Left forelimb (tissue), 1 donor: ENCODE results near the gene USP10.

ENCODE experiments used
- DNase-seq: peaks from one replicate; pipeline ENCODE4 v3.0.0-alpha.2; 2018; ENCODE audit warnings: low spot score

USP10 gene

GRCh38 chr16:84700446-84701300, 873 bp downstream of the USP10 start:
- DNase-seq = no peak

GRCh38 chr16:84703681-84704080, 3.9 kb downstream of the USP10 start:
- DNase-seq = no peak

GRCh38 chr16:84704253-84704652, 4.5 kb downstream of the USP10 start:
- DNase-seq = no peak

GRCh38 chr16:84706856-84707255, 7.1 kb downstream of the USP10 start:
- no peak for DNase-seq

GRCh38 chr16:84709609-84710008, 9.8 kb downstream of the USP10 start:
- no peak for DNase-seq

GRCh38 chr16:84710686-84711085, 10.9 kb downstream of the USP10 start:
- no peak for DNase-seq

GRCh38 chr16:84712138-84712671, 12.4 kb downstream of the USP10 start:
- DNase-seq = no peak

GRCh38 chr16:84712801-84713775, 13.3 kb downstream of the USP10 start:
- DNase-seq = no peak

GRCh38 chr16:84714028-84714427, 14.2 kb downstream of the USP10 start:
- DNase-seq = no peak

GRCh38 chr16:84715424-84715823, 15.6 kb downstream of the USP10 start:
- no peak for DNase-seq

GRCh38 chr16:84715854-84716253, 16.1 kb downstream of the USP10 start:
- DNase-seq = no peak

- no peak for DNase-seq
Measured at GRCh38 chr16:84716740-84717139, 16.9 kb downstream of the USP10 start.

- no peak for DNase-seq
Measured at GRCh38 chr16:84717484-84717883, 17.7 kb downstream of the USP10 start.

GRCh38 chr16:84720177-84720579, 20.4 kb downstream of the USP10 start:
- DNase-seq = no peak

GRCh38 chr16:84722068-84722467, 22.3 kb downstream of the USP10 start:
- no peak for DNase-seq

- no peak for DNase-seq
Measured at GRCh38 chr16:84723906-84724305, 24.1 kb downstream of the USP10 start.

GRCh38 chr16:84724606-84725309, 25.0 kb downstream of the USP10 start:
- DNase-seq = no peak

GRCh38 chr16:84725481-84726078, 25.8 kb downstream of the USP10 start:
- no peak for DNase-seq

- peak; percentile 88 for DNase-seq
Measured at GRCh38 chr16:84726079-84726668, 26.4 kb downstream of the USP10 start.

GRCh38 chr16:84726669-84727467, 27.1 kb downstream of the USP10 start:
- no peak for DNase-seq
